Body of pancreas (tissue), 4 donors: ENCODE measurements around the gene PHF21A. TPM values are rescaled to one million over a fixed set of nuclear protein-coding genes. Genes with fewer than 3 reads are reported as not detected.

Experiments
- ATAC-seq: fragments of 150-250 bp; one replicate; pipeline ENCODE4 v1.9.1; 2016
- DNase-seq, 4 donors: peaks; one replicate each; pipeline ENCODE4 v3.0.0-alpha.2; 2019
- H3K27ac ChIP-seq, 4 donors: fragments of 200-600 bp; sonication (generic); 1 replicate in 3 of 4; 2 replicates in 1 of 4; pipeline versions ENCODE4 v1.5.1 to v1.6.1; 2016 to 2019; ENCODE audit warnings: mild to moderate bottlenecking in 1 of 4, mixed read lengths in 1 of 4, moderate library complexity in 1 of 4
- H3K27me3 ChIP-seq, 2 donors: fragments of 200-600 bp; sonication (generic); one replicate each; pipeline ENCODE4 v1.6.0; 2016; ENCODE audit warnings: mild to moderate bottlenecking in 1 of 2
- H3K36me3 ChIP-seq, 2 donors: fragments of 200-600 bp; sonication (generic); replicated peaks in 1 of 2; 2 replicates each; pipeline ENCODE4 v1.5.1; 2016; ENCODE audit warnings: low read depth in 2 of 2; ENCODE audit not compliant: insufficient read depth in 1 of 2
- H3K4me1 ChIP-seq: fragments of 200-600 bp; sonication (generic); one replicate; pipeline ENCODE4 v1.6.0; 2016
- H3K4me3 ChIP-seq, 2 donors: fragments of 200-600 bp; sonication (generic); 1 replicate in 1 of 2; 2 replicates in 1 of 2; pipeline ENCODE4 v1.5.1; 2016 to 2019
- H3K9me3 ChIP-seq, 3 donors: fragments of 200-600 bp; sonication (generic); 1 replicate in 2 of 3; 2 replicates in 1 of 3; pipeline ENCODE4 v1.5.1; 2016
- CTCF ChIP-seq, 7 experiments: fragments of 450-650 bp in 4 of 7; fragments of 200-600 bp in 3 of 7; sonication (generic) in 3 of 7; IDR thresholded peaks; one replicate each; pipeline ENCODE4 v1.5.1; 2016 to 2019; ENCODE audit warnings: antibody characterized with exemption in 7 of 7
- POLR2A ChIP-seq, 3 donors: fragments of 450-650 bp; IDR thresholded peaks; one replicate each; pipeline ENCODE4 v1.6.1; 2016; ENCODE audit warnings: antibody characterized with exemption in 3 of 3, mild to moderate bottlenecking in 2 of 3
- WGBS, 2 donors: methylation state at CpG; one replicate each; pipeline ENCODE4 v1.1.5; 2017; 5-methylcytosine and 5-hydroxymethylcytosine counted together
- intact Hi-C: fragments of 100-400 bp; cut with DNase I; formaldehyde crosslinking; loops from one replicate; pipeline ENCODE4 v1.15.1; 2023
- total RNA-seq, 2 donors: library from RNA; depleted of rRNA; stranded (reverse); fragments of >200 nt; gene quantifications; one replicate each; pipeline ENCODE4 v1.1.0, GENCODE V29; 2016

Gene PHF21A
- total RNA-seq, 2 donors from 2014 or later, result 11.7 to 49.4 TPM

- ATAC-seq, result no peak
- Histone ChIP-seq H3K4me1 (peaks cover 27% of the 10 kb centered on the region), H3K27me3 (no peaks in the 10 kb centered on the region), H3K4me3 (no peak overlapping the region), H3K36me3 (no peaks in the 10 kb centered on the region), H3K9me3 (no peaks in the 10 kb centered on the region), H3K27ac (no peak overlapping the region)
- 89 to 92% methylated on average over 5 to 8 of the region's 8 CpGs for WGBS, 2 donors
- TF ChIP-seq POLR2A (IDR thresholded peaks at IDR 0.05) (no peak), CTCF (IDR thresholded peaks at IDR 0.05) (no peak)
- DNase-seq, result no peak
- intact Hi-C loops, result no loop called here
Observed at GRCh38 chr11:45895553-45896259, 225.5 kb downstream of the PHF21A start.

GRCh38 chr11:45894555-45895247 is 226.6 kb downstream of the PHF21A start:
- Histone ChIP-seq H3K27me3 (no peaks in the 10 kb centered on the region), H3K9me3 (no peaks in the 10 kb centered on the region), H3K4me1 (peaks cover 22% of the 10 kb centered on the region), H3K27ac (no peak overlapping the region), H3K4me3 (no peak overlapping the region), H3K36me3 (no peaks in the 10 kb centered on the region)
- no peak for ATAC-seq
- TF ChIP-seq POLR2A (IDR thresholded peaks at IDR 0.05) (no peak), CTCF (IDR thresholded peaks at IDR 0.05) (no peak)
- WGBS, 2 donors, result 82 to 86% methylated on average over 5 to 6 of the region's 6 CpGs
- intact Hi-C loops, result no loop called here
- no peak for DNase-seq

- no peaks in the 10 kb centered on the region for H3K9me3 ChIP-seq
- intact Hi-C loops, result no loop called here
- H3K27me3 ChIP-seq, result no peaks in the 10 kb centered on the region
- WGBS, 2 donors, result 70 to 76% methylated on average over 5 of the region's 5 CpGs
- no peaks in the 10 kb centered on the region for H3K36me3 ChIP-seq
- H3K4me1 ChIP-seq, result peaks cover 10% of the 10 kb centered on the region
- H3K27ac ChIP-seq, result no peak overlapping the region
- TF ChIP-seq POLR2A (IDR thresholded peaks at IDR 0.05) (no peak), CTCF (IDR thresholded peaks at IDR 0.05) (no peak)
- no peak for DNase-seq
- H3K4me3 ChIP-seq, result no peak overlapping the region
- ATAC-seq, result no peak
Observed at GRCh38 chr11:45892856-45893255, 228.4 kb downstream of the PHF21A start.

- intact Hi-C loops, result no loop called here
- no peak overlapping the region for H3K27ac ChIP-seq
- no peaks in the 10 kb centered on the region for H3K9me3 ChIP-seq
- no peaks in the 10 kb centered on the region for H3K27me3 ChIP-seq
- H3K4me1 ChIP-seq, result peaks cover 4% of the 10 kb centered on the region
- TF ChIP-seq CTCF (IDR thresholded peaks at IDR 0.05) (no peak), POLR2A (IDR thresholded peaks at IDR 0.05) (no peak)
- WGBS, 2 donors, result 78 to 87% methylated on average over 4 to 9 of the region's 9 CpGs
- no peak overlapping the region for H3K4me3 ChIP-seq
- ATAC-seq, result no peak
- no peak for DNase-seq
- no peaks in the 10 kb centered on the region for H3K36me3 ChIP-seq
Observed at GRCh38 chr11:45890886-45891550, 230.2 kb downstream of the PHF21A start.
